Astrocyte of the cerebellum (primary cell): ENCODE data around the gene UGP2.
"Not testable (repeated sequence)": the region's sequence is repeated elsewhere in the genome, so short reads cannot be mapped to it uniquely, and the experiment has no call there.

Source experiments
- DNase-seq: peaks from one replicate; pipeline ENCODE4 v3.0.0-alpha.2; 2011; ENCODE audit warnings: low read depth
- H3K4me3 ChIP-seq: 2 replicates; pipeline ENCODE4 v1.5.1; 2011; ENCODE audit warnings: mild to moderate bottlenecking, low read depth, low read length, moderate library complexity
- CTCF ChIP-seq: IDR thresholded peaks from 2 replicates; pipeline ENCODE4 v1.5.1; 2012; ENCODE audit warnings: low read length, low read depth, moderate library complexity, mild to moderate bottlenecking; ENCODE audit errors: missing control alignments
- in situ Hi-C: cut with HindIII; loops from 2 replicates; pipeline ENCODE4 v1.10.0; 2017; ENCODE audit warnings: low sequenced_read_pairs

Gene UGP2

GRCh38 chr2:63811063-63811462 is 30.6 kb upstream of the UGP2 start:
- no peak for DNase-seq
- H3K4me3 ChIP-seq, result no peak overlapping the region
- no peak for TF ChIP-seq CTCF
- in situ Hi-C loops, result no loop called here

- H3K4me3 ChIP-seq, in situ Hi-C loops, DNase-seq: not testable (repeated sequence)
Observed at GRCh38 chr2:63811870-63812269, 29.8 kb upstream of the UGP2 start.

GRCh38 chr2:63814114-63814513 is 27.6 kb upstream of the UGP2 start:
- TF ChIP-seq CTCF, result no peak
- in situ Hi-C loops, result no loop called here

GRCh38 chr2:63817382-63817781 is 24.3 kb upstream of the UGP2 start:
- in situ Hi-C loops, result no loop called here
- H3K4me3 ChIP-seq, result no peak overlapping the region
- no peak for DNase-seq
- no peak for TF ChIP-seq CTCF

More at GRCh38 chr2:63814114-63814513, 27.6 kb upstream of the UGP2 start:
- no peak overlapping the region for H3K4me3 ChIP-seq
- DNase-seq, result no peak

- DNase-seq, result no peak
Observed at GRCh38 chr2:63818271-63818670, 23.4 kb upstream of the UGP2 start.

GRCh38 chr2:63819256-63819655 is 22.4 kb upstream of the UGP2 start:
- no peak for TF ChIP-seq CTCF
- no peak overlapping the region for H3K4me3 ChIP-seq
- in situ Hi-C loops, result no loop called here
- DNase-seq, result no peak

More at GRCh38 chr2:63818271-63818670, 23.4 kb upstream of the UGP2 start:
- in situ Hi-C loops, result no loop called here
- no peak for TF ChIP-seq CTCF
- H3K4me3 ChIP-seq, result no peak overlapping the region

GRCh38 chr2:63819765-63820717 is 21.7 kb upstream of the UGP2 start:
- no peak for TF ChIP-seq CTCF
- no peak overlapping the region for H3K4me3 ChIP-seq
- no peak for DNase-seq
- in situ Hi-C loops, result no loop called here
